ENCODE data around the gene SUCLG1.

DNA sequence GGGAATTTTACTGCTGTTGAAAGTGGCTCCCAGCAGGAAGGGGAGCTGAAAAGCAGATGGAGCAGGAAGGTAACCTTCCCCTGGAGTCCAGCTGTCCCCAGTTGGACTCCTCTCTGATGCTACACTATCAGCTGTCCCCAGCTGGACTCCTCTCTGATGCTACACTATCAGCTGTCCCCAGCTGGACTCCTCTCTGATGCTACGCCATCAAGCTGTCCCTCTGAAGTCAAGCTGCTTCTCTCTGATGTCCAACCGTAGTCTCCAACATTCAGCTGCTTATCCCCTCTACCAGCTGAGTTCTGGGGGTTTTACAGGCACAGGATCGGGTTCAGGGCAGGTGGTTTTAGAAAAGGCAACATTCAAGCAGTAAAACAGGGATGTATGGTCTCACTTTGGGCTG is 19.8 kb upstream of the SUCLG1 start:
- TF ChIP-seq, protein P1, sequence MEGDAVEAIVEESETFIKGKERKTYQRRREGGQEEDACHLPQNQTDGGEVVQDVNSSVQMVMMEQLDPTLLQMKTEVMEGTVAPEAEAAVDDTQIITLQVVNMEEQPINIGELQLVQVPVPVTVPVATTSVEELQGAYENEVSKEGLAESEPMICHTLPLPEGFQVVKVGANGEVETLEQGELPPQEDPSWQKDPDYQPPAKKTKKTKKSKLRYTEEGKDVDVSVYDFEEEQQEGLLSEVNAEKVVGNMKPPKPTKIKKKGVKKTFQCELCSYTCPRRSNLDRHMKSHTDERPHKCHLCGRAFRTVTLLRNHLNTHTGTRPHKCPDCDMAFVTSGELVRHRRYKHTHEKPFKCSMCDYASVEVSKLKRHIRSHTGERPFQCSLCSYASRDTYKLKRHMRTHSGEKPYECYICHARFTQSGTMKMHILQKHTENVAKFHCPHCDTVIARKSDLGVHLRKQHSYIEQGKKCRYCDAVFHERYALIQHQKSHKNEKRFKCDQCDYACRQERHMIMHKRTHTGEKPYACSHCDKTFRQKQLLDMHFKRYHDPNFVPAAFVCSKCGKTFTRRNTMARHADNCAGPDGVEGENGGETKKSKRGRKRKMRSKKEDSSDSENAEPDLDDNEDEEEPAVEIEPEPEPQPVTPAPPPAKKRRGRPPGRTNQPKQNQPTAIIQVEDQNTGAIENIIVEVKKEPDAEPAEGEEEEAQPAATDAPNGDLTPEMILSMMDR (IDR thresholded peaks at IDR 0.05; ENCODE audit: poor library complexity), result no peak
- TF ChIP-seq EZH2 (IDR thresholded peaks at IDR 0.05; ENCODE audit: borderline replicate concordance), result no peak
